ENCODE data around the gene NOTUM. TPM values are rescaled to one million over a fixed set of nuclear protein-coding genes. Genes with fewer than 3 reads are reported as not detected.

The NOTUM gene
- not detected in 2 replicates for total RNA-seq (2013; cell fraction: nucleolus; rRNA removed)
- total RNA-seq (2014; rRNA removed) (not detected in 2 replicates), total RNA-seq (2014; rRNA removed; fragmentation: Illumina TruSeq; extraction: Trizol) (not detected in 2 replicates), total RNA-seq (2021) (0.13 and 0.19 TPM in 2 replicates), polyA plus RNA-seq (2011; rRNA removed) (not detected in 2 replicates), polyA plus RNA-seq (2014; fragmentation: Illumina TruSeq; extraction: Trizol) (not detected in 2 replicates), polyA plus RNA-seq (2014; fragmentation: Nextera tagmentation; extraction: Ambion mirVana) (not detected), polyA plus RNA-seq (2014; rRNA removed) (0.04 TPM in 1 of 2 replicates, not detected in the other), polyA plus RNA-seq (2016; fragmentation: Nextera tagmentation; extraction: Ambion mirVana) (not detected), polyA minus RNA-seq (2011; rRNA and poly(A)+ RNA removed) (not detected in 2 replicates), Bru-seq, nascent RNA (percentile 8 among the genes with signal in this experiment), BruChase-seq, experiment 1, labeled RNA remaining after a 6-hour chase (percentile 14 among the genes with signal in this experiment), BruChase-seq, experiment 2, labeled RNA remaining after a 2-hour chase (percentile 13 among the genes with signal in this experiment)
- not detected for polyA plus RNA-seq (2011; ENCODE audit: low read depth)
- polyA plus RNA-seq (2011; cell fraction: cytosol; rRNA removed): 0.05 TPM in 1 of 2 replicates, not detected in the other
- 0.06 and 0.09 TPM in 2 replicates for polyA plus RNA-seq (2011; cell fraction: nucleus; rRNA removed)
- polyA plus RNA-seq (2012): 0.04 and 0.14 TPM in 2 replicates
- polyA minus RNA-seq (2011; cell fraction: cytosol; rRNA and poly(A)+ RNA removed): not detected in 2 replicates
- not detected in 2 replicates for polyA minus RNA-seq (2011; cell fraction: nucleus; rRNA and poly(A)+ RNA removed)
- long read RNA-seq, experiment 1: 0 reads
- long read RNA-seq, experiment 2: 0 reads

DNA sequence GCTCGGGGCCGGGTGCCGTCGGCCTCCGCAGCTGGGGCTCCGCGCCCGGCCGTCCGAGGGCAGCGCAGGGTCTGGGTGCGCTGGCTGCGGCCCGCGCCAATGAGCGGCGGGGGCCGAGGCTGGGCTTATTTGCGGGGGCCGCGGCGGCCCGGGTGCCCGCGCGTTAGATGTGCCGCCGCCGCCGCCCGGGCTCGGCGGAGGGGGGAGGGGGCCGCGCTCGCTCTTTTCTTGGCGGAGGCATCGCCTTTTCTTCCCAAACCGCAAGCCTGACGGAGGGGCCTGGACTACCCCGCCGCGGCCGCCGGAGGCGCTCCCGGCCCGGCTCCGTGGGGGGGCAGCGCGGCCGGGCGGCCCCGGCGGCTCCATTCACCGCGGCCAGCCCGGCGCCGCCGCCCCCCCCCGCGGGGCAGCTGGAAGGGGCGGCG, at the start of gene NOTUM:
TSS of gene NOTUM (minus strand) at position 101 of the 425 bp plus-strand sequence. CDS start 278 bp downstream, outside the sequence.
- no peaks in the 10 kb centered on the region for H3K79me2 ChIP-seq (ENCODE audit: control insufficient read depth, insufficient read depth, low read length)
- POLR2A ChIA-PET: no interaction called here
- intact Hi-C loops (cut with micrococcal nuclease; ENCODE audit: unreplicated experiment) (no loop called here), in situ Hi-C loops (cut with MboI) (no loop called here)
- no peaks in the 10 kb centered on the region for H3K36me3 ChIP-seq (ENCODE audit: control insufficient read depth in 2 of 2, insufficient read depth in 2 of 2, low read length in 1 of 2)
- FAIRE-seq (no peak), DNase-seq (ENCODE audit: low read depth, low spot score) (no peak), ATAC-seq (no peak)
- RAD21 ChIA-PET (ENCODE audit: unreplicated experiment): interaction anchor here (1.9 to 3.0 kb wide), 3 partner anchors 31 to 60 kb away, joined by 6 to 68 read pairs (median 7); partner anchors contain the start of genes CENPX and LRRC45
- no peaks in the 10 kb centered on the region for H3K4me1 ChIP-seq (ENCODE audit: control insufficient read depth, insufficient read depth, low read length)
- CTCF ChIA-PET: interaction anchor here (0.7 to 2.3 kb wide), 4 partner anchors 23 to 76 kb away, joined by 3 to 89 read pairs (median 8); partner anchors contain the start of genes CENPX, DCXR and LRRC45
- no peak for TF ChIP-seq SREBF2 (IDR thresholded peaks at IDR 0.05; ENCODE audit: low read length)
- TF ChIP-seq EGR1 (IDR thresholded peaks at IDR 0.05; ENCODE audit: borderline replicate concordance in 1 of 2, low read depth in 2 of 2, low read length in 2 of 2): peak in 1 of 2 experiments; percentile 30; a peak in 1 of 3 replicates
- TF ChIP-seq, protein P1, sequence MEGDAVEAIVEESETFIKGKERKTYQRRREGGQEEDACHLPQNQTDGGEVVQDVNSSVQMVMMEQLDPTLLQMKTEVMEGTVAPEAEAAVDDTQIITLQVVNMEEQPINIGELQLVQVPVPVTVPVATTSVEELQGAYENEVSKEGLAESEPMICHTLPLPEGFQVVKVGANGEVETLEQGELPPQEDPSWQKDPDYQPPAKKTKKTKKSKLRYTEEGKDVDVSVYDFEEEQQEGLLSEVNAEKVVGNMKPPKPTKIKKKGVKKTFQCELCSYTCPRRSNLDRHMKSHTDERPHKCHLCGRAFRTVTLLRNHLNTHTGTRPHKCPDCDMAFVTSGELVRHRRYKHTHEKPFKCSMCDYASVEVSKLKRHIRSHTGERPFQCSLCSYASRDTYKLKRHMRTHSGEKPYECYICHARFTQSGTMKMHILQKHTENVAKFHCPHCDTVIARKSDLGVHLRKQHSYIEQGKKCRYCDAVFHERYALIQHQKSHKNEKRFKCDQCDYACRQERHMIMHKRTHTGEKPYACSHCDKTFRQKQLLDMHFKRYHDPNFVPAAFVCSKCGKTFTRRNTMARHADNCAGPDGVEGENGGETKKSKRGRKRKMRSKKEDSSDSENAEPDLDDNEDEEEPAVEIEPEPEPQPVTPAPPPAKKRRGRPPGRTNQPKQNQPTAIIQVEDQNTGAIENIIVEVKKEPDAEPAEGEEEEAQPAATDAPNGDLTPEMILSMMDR (IDR thresholded peaks at IDR 0.05 in 2 of 3, conservative IDR thresholded peaks at IDR 0.05 in 1 of 3; ENCODE audit: control insufficient read depth in 2 of 3, extremely low read depth in 1 of 3, insufficient read depth in 1 of 3, low read depth in 3 of 3, low read length in 3 of 3): 0 out of 6 replicates have a peak, but pooled peaks of 1 of the 3 experiments have one; percentile 9
- no peak within 1 kb of the TSS for H3K27ac ChIP-seq (ENCODE audit: control insufficient read depth, insufficient read depth)
- H2AFZ ChIP-seq (ENCODE audit: control insufficient read depth, low read depth, low read length): peak within 1 kb of the TSS; percentile 39; the same call in 1 of the 2 replicates
- H3K4me2 ChIP-seq (ENCODE audit: control insufficient read depth, insufficient read depth): peak within 1 kb of the TSS; percentile 74; the same call in 1 of the 2 replicates
- H3K4me3 ChIP-seq: no peak within 1 kb of the TSS
- peaks cover 8 to 24% of the 10 kb centered on the region in 2 experiments for H3K27me3 ChIP-seq (replicated peaks in 1 of 2; ENCODE audit: control insufficient read depth in 2 of 2, insufficient read depth in 2 of 2, low read length in 1 of 2)
- SMC1A ChIA-PET (ENCODE audit: uncharacterized antibody, unreplicated experiment): no interaction called here
- 18% methylated on average over 9 of the region's 65 CpGs for WGBS (ENCODE audit: insufficient coverage, insufficient replicate concordance, low lambda C conversion rate, missing lambda C conversion rate)
- BruUV-seq (replicated peaks): no TSS peak
- H3K9me3 ChIP-seq (replicated peaks; ENCODE audit: control insufficient read depth, insufficient read depth, low read length): no peaks in the 10 kb centered on the region
- no peak within 1 kb of the TSS for H3K9ac ChIP-seq (ENCODE audit: control insufficient read depth, insufficient read depth, low read length)
- no peaks in the 10 kb centered on the region for H4K20me1 ChIP-seq (ENCODE audit: control insufficient read depth, insufficient read depth)
